ENCODE measurements around the gene NUMB.

Gene NUMB

GRCh38 chr14:73234029-73234428 lies 224.3 kb downstream of the NUMB start:
- peak; percentile 11 for DNase-seq (ENCODE audit: low spot score)
- TF ChIP-seq, protein P1, sequence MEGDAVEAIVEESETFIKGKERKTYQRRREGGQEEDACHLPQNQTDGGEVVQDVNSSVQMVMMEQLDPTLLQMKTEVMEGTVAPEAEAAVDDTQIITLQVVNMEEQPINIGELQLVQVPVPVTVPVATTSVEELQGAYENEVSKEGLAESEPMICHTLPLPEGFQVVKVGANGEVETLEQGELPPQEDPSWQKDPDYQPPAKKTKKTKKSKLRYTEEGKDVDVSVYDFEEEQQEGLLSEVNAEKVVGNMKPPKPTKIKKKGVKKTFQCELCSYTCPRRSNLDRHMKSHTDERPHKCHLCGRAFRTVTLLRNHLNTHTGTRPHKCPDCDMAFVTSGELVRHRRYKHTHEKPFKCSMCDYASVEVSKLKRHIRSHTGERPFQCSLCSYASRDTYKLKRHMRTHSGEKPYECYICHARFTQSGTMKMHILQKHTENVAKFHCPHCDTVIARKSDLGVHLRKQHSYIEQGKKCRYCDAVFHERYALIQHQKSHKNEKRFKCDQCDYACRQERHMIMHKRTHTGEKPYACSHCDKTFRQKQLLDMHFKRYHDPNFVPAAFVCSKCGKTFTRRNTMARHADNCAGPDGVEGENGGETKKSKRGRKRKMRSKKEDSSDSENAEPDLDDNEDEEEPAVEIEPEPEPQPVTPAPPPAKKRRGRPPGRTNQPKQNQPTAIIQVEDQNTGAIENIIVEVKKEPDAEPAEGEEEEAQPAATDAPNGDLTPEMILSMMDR (IDR thresholded peaks at IDR 0.05): no peak
- no peak overlapping the region for H3K27ac ChIP-seq
- H3K4me3 ChIP-seq: no peak overlapping the region

DNA sequence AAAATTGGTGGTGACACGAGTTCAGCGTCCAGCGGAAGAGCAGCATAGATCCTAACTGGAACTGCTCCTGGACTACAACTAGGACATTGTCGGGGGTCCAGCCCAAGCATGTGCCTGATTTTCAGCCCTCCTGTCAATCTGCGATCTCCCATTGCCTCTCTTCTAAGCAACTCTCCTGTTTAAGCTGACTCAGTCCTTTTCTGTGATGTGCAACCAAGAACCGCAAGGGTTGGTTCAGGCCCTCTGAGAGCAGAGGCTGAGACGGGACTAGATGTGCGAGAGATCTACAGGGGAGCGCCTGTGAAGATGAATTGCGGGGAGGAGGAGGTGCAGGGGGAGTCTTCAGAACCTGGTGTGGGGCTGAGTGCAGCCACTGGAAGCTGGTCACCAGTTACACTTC lies 224.8 kb downstream of the NUMB start:
- no peak overlapping the region for H3K4me3 ChIP-seq
- no peak overlapping the region for H3K27ac ChIP-seq
- TF ChIP-seq, protein P1 (IDR thresholded peaks at IDR 0.05): no peak
- DNase-seq (ENCODE audit: low spot score): peak; percentile 50

DNA sequence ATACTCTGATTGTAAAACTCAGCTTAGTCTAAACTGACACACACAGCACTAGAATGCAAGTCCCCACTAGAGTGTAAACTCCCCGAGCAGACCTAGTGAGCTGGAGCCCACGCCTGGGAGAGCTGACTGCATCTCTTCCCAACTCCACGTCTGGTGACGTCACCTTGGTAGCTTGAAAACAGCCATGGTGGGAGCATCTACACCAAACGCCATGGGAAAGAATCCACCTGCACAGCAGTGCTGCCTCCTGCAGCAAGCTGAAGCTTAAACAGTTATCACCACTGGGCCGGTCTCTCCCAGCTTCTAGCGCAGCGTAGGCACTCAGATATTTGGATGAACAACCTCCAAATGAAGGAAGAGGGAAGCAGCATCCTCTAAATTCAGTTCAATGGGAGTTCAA lies 225.4 kb downstream of the NUMB start:
- Histone ChIP-seq H3K4me3 (no peak overlapping the region), H3K27ac (no peak overlapping the region)
- TF ChIP-seq, protein P1 (IDR thresholded peaks at IDR 0.05): no peak
- peak; percentile 65 for DNase-seq (ENCODE audit: low spot score)

- H3K27ac ChIP-seq: no peak overlapping the region
- DNase-seq (ENCODE audit: low spot score): peak; percentile 60
- TF ChIP-seq, protein P1 (IDR thresholded peaks at IDR 0.05): no peak
- no peak overlapping the region for H3K4me3 ChIP-seq
Measured at GRCh38 chr14:73231981-73232851, 226.1 kb downstream of the NUMB start.

GRCh38 chr14:73230051-73230450 lies 228.3 kb downstream of the NUMB start:
- DNase-seq (ENCODE audit: low spot score): peak; percentile 46

DNA sequence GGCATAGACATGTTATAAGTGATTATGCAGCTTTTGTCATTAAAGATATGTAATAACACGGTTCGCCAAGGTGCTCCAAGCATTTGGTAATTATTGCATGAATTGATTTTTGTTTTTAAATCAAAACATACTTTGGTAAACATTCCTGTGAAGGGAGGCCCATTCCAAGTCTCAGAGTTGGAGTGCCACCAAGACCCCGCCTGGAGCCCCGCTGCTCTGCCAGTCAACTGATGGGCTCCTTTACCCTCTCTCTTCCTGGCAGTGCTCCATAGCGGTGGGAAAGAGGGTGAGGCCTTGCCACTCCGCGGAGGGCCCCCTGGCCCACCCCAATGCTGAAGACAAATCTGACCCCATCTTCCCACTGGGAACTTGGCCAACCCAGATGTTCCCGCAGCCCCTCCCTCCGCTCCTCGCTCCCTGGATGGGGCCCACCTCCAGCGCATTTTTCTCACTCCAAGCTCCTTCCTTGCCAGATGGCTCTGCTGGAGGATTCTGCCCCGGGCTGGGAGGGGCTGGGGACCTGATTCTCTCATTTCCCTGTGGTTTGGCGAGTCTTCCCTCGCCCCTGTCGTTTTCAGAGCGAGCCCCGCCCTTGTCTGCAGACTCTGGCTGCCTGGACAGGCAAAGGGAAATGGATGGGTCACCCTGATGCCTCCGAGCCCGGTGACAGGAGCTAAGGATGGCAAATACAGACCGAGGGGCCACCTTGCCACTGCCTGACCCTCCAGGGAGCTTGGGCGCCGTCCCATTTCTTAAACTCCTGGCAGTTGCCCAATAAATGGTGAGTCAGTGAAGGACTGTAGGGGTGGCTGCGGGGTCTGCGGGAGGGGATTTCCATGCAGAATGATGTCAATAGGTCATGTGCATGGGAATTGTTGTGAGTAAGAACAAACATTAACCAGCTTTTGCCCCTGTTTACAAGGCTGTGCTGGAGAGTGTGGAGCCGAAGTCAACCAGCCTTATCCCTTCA lies 230.2 kb downstream of the NUMB start:
- DNase-seq (ENCODE audit: low spot score): no peak
- Histone ChIP-seq H3K27ac (peak overlapping the region in 1 of 2 donors; percentile 65), H3K4me3 (peak overlapping the region; percentile 44)
- TF ChIP-seq, protein P1 (IDR thresholded peaks at IDR 0.05): no peak

More at GRCh38 chr14:73230051-73230450, 228.3 kb downstream of the NUMB start:
- TF ChIP-seq, protein P1 (IDR thresholded peaks at IDR 0.05): no peak
- H3K4me3 ChIP-seq: no peak overlapping the region
- H3K27ac ChIP-seq: no peak overlapping the region
